ENCODE measurements around the gene SHROOM3. TPM values are rescaled to one million over a fixed set of nuclear protein-coding genes. Genes with fewer than 3 reads are reported as not detected.

SHROOM3 gene
- total and polyA plus RNA-seq, 2 of the 13 experiments (the other 11 are each of a cell fraction or from before 2014, with no cell fraction given) = 0.01 TPM; not detected in 1

DNA sequence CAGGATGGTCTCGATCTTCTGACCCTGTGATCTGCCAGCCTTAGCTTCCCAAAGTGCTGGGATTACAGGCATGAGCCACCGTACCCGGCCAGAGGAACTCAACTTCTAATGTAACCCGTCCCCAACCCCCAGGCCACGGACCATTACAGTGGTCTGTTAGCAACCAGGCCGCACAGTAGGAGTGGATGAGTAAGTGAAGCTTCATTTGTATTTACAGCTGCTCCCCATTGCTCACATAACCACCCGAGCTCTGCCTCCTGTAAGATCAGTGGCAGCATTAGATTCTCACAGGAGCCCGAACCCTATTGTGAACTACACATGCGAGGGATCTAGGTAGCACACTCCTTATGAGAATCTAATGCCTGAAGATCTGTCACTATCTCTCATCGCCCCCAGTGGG is 119.6 kb downstream of the SHROOM3 start:
- TF ChIP-seq DNMT1 (CRISPR knock-in tag; IDR thresholded peaks at IDR 0.05) (no peak), TEAD2 (CRISPR knock-in tag; IDR thresholded peaks at IDR 0.05) (no peak), NFYB (CRISPR knock-in tag; IDR thresholded peaks at IDR 0.05) (no peak), SRF (IDR thresholded peaks at IDR 0.05; ENCODE audit: low read depth, low read length) (no peak), FLYWCH1 (CRISPR knock-in tag; IDR thresholded peaks at IDR 0.05) (no peak)
- no peak overlapping the region for H3K4me2 ChIP-seq (ENCODE audit: low read depth, low read length)
- DNase-seq (ENCODE audit: low spot score) (no peak), FAIRE-seq (no peak), ATAC-seq (no peak)
- H3K27ac ChIP-seq (ENCODE audit: extremely low read length, insufficient read depth, low read length) = no peak overlapping the region
- CTCF ChIA-PET (ENCODE audit: low intra/inter-chr PET ratio, low total read pairs) = no interaction called here
- H3K9me3 ChIP-seq (ENCODE audit: low read length) = no peaks in the 10 kb centered on the region
- intact Hi-C loops (cut with micrococcal nuclease; ENCODE audit: unreplicated experiment) = no loop called here
- no peaks in the 10 kb centered on the region for H3K36me3 ChIP-seq (replicated peaks in 1 of 2; ENCODE audit: control insufficient read depth in 1 of 2, insufficient read depth in 2 of 2, low read length in 2 of 2)
- POLR2A ChIA-PET = no interaction called here
- no peaks in the 10 kb centered on the region for H4K20me1 ChIP-seq (ENCODE audit: insufficient read depth, low read length)
- H3K79me2 ChIP-seq (ENCODE audit: insufficient read depth, low read length) = no peaks in the 10 kb centered on the region
- no TSS peak for BruUV-seq (replicated peaks)
- no peaks in the 10 kb centered on the region for H3K27me3 ChIP-seq (ENCODE audit: control insufficient read depth in 1 of 2, insufficient read depth in 2 of 2, low read length in 2 of 2)
- WGBS (ENCODE audit: low lambda C conversion rate) = 67% methylated on average over 7 of the region's 10 CpGs
- in situ Hi-C loops (cut with HindIII; ENCODE audit: extremely low pct_ligation_motif_present, low pct_unique_long_range_greater_than_20kb) = no loop called here
- H3K4me1 ChIP-seq (ENCODE audit: insufficient read depth, low read length) = no peaks in the 10 kb centered on the region
- no peak overlapping the region for H3K4me3 ChIP-seq (replicated peaks in 1 of 3; ENCODE audit: insufficient read depth in 1 of 3, low read depth in 2 of 3, low read length in 3 of 3)
- no peak overlapping the region for H3K9ac ChIP-seq (ENCODE audit: insufficient read depth, low read depth, low read length)
- H2AFZ ChIP-seq (ENCODE audit: low read length) = no peak overlapping the region

DNA sequence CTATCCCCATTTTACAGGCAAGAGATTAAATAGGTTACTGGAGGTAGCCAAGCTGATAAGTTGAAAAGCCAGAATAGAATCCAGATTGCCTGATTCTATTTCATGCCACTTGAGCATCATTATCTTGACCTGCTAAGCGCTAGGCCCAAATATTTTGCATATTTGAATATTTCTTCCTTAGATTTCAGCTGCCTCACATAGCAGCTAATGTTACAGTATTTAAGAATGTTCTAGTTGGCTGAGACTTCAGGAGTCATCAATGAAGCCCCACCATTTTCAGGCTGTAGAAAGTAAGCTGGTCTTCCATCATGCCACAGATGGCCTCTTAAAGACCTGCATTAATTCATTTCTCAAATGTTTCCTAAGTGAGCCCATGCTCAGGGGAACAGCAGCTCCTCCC is 121.4 kb downstream of the SHROOM3 start:
- no peak for DNase-seq (ENCODE audit: low spot score)
- Histone ChIP-seq H2AFZ (ENCODE audit: low read length) (no peak overlapping the region), H3K4me3 (replicated peaks in 1 of 3; ENCODE audit: insufficient read depth in 1 of 3, low read depth in 2 of 3, low read length in 3 of 3) (no peak overlapping the region), H3K27ac (ENCODE audit: extremely low read length, insufficient read depth, low read length) (no peak overlapping the region), H3K79me2 (ENCODE audit: insufficient read depth, low read length) (no peaks in the 10 kb centered on the region), H3K27me3 (ENCODE audit: control insufficient read depth in 1 of 2, insufficient read depth in 2 of 2, low read length in 2 of 2) (no peaks in the 10 kb centered on the region), H3K4me2 (ENCODE audit: low read depth, low read length) (no peak overlapping the region), H3K9me3 (ENCODE audit: low read length) (no peaks in the 10 kb centered on the region), H3K9ac (ENCODE audit: insufficient read depth, low read depth, low read length) (no peak overlapping the region), H4K20me1 (ENCODE audit: insufficient read depth, low read length) (no peaks in the 10 kb centered on the region), H3K36me3 (replicated peaks in 1 of 2; ENCODE audit: control insufficient read depth in 1 of 2, insufficient read depth in 2 of 2, low read length in 2 of 2) (no peaks in the 10 kb centered on the region), H3K4me1 (ENCODE audit: insufficient read depth, low read length) (no peaks in the 10 kb centered on the region)
- POLR2A ChIA-PET = no interaction called here
- no TSS peak for BruUV-seq (replicated peaks)
- CTCF ChIA-PET (ENCODE audit: low intra/inter-chr PET ratio, low total read pairs) = no interaction called here
- 0% methylated on average over 1 of the region's 1 CpG for WGBS (ENCODE audit: low lambda C conversion rate)
- no peak for ATAC-seq
- in situ Hi-C loops (cut with HindIII; ENCODE audit: extremely low pct_ligation_motif_present, low pct_unique_long_range_greater_than_20kb) = no loop called here
- no peak for FAIRE-seq
- TF ChIP-seq SNAI1 (CRISPR knock-in tag; IDR thresholded peaks at IDR 0.05; ENCODE audit: borderline replicate concordance) = no peak
- no peak for TF ChIP-seq PRPF4 (IDR thresholded peaks at IDR 0.05; ENCODE audit: low read depth, low read length, poor library complexity, severe bottlenecking)
- intact Hi-C loops (cut with micrococcal nuclease; ENCODE audit: unreplicated experiment) = no loop called here

Data from HepG2 (cell line).